Thyroid gland (tissue), 4 donors: Measurements from ENCODE around the gene THOC2.
"Not testable (repeated sequence)": the region's sequence is repeated elsewhere in the genome, so short reads cannot be mapped to it uniquely, and the experiment has no call there.

Experiments
- CTCF ChIP-seq, 6 experiments: fragments of 200-600 bp in 3 of 6; fragments of 450-650 bp in 3 of 6; sonication (generic) in 3 of 6; IDR thresholded peaks; one replicate each; pipeline ENCODE4 v1.5.1; 2016 to 2019; ENCODE audit warnings: antibody characterized with exemption in 6 of 6, mild to moderate bottlenecking in 2 of 6, inconsistent platforms in 1 of 6, moderate library complexity in 1 of 6
- POLR2A ChIP-seq, 2 donors: fragments of 450-650 bp; IDR thresholded peaks; one replicate each; pipeline ENCODE4 v1.6.1; 2017; ENCODE audit warnings: antibody characterized with exemption in 2 of 2, mild to moderate bottlenecking in 2 of 2, moderate library complexity in 1 of 2

DNA sequence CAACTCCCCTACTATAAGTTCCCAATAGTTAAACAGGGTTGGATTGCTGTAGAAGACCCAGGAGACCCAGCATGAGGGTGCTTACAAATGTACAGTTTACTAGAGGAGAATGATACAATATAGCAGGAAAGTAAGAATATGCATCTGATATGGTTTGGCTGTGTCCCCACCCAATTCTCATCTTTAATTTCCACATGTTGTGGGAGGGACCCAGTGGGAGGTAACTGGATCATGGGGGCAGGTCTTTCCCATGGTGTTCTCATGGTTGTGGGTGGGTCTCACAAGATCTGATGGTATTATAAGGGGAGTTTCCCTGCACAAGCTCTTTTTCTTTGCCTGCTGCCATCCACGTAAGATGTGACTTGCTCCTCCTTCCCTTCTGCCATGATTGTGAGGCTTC lies 24.9 kb upstream of the THOC2 start:
- not testable (repeated sequence) for TF ChIP-seq CTCF, POLR2A (IDR thresholded peaks at IDR 0.05)
